ENCODE results near the gene HAO2.

- TF ChIP-seq POLR2A (IDR thresholded peaks at IDR 0.05; ENCODE audit: low read length) (no peak), GATA1 (IDR thresholded peaks at IDR 0.05; ENCODE audit: low read depth, low read length) (no peak)
These were observed 2.2 kb upstream of the HAO2 start for GRCh38 chr1:119366424-119366823.

Data from erythroblast (primary cell).